ENCODE results near the gene NCAPG2. TPM values are rescaled to one million over a fixed set of nuclear protein-coding genes. Genes with fewer than 3 reads are reported as not detected.

NCAPG2 gene
- total and polyA plus RNA-seq, 2 of the 13 experiments (the other 11 are each of a cell fraction or from before 2014, with no cell fraction given): 15.1 to 30.7 TPM

DNA sequence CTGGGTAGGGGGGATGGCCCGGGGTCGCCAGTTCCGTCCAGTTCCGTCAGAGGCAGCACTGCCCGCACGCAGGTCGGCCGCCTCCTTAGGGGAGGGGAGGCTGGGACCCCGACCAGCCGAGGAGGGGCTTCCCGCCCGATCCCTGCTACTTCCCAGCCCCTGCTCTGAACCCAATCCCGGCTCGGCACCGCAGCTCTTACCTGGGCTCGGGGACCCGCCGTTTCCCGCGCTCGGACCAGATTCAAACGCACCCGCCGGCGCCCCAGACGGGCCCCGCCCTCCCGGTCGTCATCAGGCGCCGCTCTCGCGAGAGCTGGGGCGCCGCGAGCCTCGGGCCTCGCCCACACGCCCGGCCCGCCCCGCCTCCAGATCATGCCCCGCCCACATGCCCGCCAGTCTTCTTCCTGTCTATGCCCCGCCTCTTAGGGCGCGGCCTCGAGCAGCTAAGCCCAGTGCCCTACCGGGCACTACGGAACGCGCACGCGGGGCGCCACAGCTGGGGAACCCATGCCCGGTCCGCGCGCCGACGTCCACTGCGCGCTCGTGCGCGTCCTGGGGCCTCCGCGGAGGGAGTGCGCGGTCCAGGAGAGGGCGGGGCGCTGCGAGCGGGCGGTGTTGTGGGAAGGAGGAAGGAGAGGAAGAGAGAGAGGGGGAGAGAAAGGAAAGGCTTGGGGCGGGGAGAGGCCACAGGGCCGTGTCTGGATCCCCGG is at the start of gene NCAPG2 (continued):
- TF ChIP-seq RFXANK (CRISPR knock-in tag; IDR thresholded peaks at IDR 0.05): no peak
- TF ChIP-seq HDAC2 (CRISPR knock-in tag; IDR thresholded peaks at IDR 0.05): 0 out of 2 replicates have a peak, but pooled peaks have one; percentile 32
- no peak for TF ChIP-seq PCBP2 (optimal IDR thresholded peaks at IDR 0.05; ENCODE audit: low read depth, low read length, poor library complexity, severe bottlenecking)
- no peak for TF ChIP-seq ZNF282 (IDR thresholded peaks at IDR 0.05; ENCODE audit: partially characterized antibody)
- TF ChIP-seq, protein P1, sequence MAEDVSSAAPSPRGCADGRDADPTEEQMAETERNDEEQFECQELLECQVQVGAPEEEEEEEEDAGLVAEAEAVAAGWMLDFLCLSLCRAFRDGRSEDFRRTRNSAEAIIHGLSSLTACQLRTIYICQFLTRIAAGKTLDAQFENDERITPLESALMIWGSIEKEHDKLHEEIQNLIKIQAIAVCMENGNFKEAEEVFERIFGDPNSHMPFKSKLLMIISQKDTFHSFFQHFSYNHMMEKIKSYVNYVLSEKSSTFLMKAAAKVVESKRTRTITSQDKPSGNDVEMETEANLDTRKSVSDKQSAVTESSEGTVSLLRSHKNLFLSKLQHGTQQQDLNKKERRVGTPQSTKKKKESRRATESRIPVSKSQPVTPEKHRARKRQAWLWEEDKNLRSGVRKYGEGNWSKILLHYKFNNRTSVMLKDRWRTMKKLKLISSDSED (CRISPR knock-in tag; IDR thresholded peaks at IDR 0.05): no peak
- no peak for TF ChIP-seq ZNF20 (CRISPR knock-in tag; IDR thresholded peaks at IDR 0.05)
- TF ChIP-seq U2AF1 (optimal IDR thresholded peaks at IDR 0.05; ENCODE audit: low read depth, low read length): no peak
- 0 out of 2 replicates have a peak, but pooled peaks have one; percentile 11 for TF ChIP-seq ZNF768 (CRISPR knock-in tag; IDR thresholded peaks at IDR 0.05)
- TF ChIP-seq ATM (IDR thresholded peaks at IDR 0.05; ENCODE audit: borderline replicate concordance): no peak
- peak; percentile 87 for TF ChIP-seq ZFY (CRISPR knock-in tag; IDR thresholded peaks at IDR 0.05)
- TF ChIP-seq ZNF337 (CRISPR knock-in tag; IDR thresholded peaks at IDR 0.05; ENCODE audit: borderline replicate concordance, low read depth): 0 out of 2 replicates have a peak, but pooled peaks have one; percentile 18
- TF ChIP-seq, protein P2, sequence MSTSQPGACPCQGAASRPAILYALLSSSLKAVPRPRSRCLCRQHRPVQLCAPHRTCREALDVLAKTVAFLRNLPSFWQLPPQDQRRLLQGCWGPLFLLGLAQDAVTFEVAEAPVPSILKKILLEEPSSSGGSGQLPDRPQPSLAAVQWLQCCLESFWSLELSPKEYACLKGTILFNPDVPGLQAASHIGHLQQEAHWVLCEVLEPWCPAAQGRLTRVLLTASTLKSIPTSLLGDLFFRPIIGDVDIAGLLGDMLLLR (CRISPR knock-in tag; IDR thresholded peaks at IDR 0.05): peak; percentile 74; the same call in 1 of the 2 replicates
- TF ChIP-seq ZNF816 (CRISPR knock-in tag; IDR thresholded peaks at IDR 0.05; ENCODE audit: borderline replicate concordance): 0 out of 2 replicates have a peak, but pooled peaks have one; percentile 82
- TF ChIP-seq, protein P3, sequence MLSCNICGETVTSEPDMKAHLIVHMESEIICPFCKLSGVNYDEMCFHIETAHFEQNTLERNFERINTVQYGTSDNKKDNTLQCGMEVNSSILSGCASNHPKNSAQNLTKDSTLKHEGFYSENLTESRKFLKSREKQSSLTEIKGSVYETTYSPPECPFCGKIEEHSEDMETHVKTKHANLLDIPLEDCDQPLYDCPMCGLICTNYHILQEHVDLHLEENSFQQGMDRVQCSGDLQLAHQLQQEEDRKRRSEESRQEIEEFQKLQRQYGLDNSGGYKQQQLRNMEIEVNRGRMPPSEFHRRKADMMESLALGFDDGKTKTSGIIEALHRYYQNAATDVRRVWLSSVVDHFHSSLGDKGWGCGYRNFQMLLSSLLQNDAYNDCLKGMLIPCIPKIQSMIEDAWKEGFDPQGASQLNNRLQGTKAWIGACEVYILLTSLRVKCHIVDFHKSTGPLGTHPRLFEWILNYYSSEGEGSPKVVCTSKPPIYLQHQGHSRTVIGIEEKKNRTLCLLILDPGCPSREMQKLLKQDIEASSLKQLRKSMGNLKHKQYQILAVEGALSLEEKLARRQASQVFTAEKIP (CRISPR knock-in tag; IDR thresholded peaks at IDR 0.05; ENCODE audit: borderline replicate concordance): no peak
- TF ChIP-seq, protein P4, sequence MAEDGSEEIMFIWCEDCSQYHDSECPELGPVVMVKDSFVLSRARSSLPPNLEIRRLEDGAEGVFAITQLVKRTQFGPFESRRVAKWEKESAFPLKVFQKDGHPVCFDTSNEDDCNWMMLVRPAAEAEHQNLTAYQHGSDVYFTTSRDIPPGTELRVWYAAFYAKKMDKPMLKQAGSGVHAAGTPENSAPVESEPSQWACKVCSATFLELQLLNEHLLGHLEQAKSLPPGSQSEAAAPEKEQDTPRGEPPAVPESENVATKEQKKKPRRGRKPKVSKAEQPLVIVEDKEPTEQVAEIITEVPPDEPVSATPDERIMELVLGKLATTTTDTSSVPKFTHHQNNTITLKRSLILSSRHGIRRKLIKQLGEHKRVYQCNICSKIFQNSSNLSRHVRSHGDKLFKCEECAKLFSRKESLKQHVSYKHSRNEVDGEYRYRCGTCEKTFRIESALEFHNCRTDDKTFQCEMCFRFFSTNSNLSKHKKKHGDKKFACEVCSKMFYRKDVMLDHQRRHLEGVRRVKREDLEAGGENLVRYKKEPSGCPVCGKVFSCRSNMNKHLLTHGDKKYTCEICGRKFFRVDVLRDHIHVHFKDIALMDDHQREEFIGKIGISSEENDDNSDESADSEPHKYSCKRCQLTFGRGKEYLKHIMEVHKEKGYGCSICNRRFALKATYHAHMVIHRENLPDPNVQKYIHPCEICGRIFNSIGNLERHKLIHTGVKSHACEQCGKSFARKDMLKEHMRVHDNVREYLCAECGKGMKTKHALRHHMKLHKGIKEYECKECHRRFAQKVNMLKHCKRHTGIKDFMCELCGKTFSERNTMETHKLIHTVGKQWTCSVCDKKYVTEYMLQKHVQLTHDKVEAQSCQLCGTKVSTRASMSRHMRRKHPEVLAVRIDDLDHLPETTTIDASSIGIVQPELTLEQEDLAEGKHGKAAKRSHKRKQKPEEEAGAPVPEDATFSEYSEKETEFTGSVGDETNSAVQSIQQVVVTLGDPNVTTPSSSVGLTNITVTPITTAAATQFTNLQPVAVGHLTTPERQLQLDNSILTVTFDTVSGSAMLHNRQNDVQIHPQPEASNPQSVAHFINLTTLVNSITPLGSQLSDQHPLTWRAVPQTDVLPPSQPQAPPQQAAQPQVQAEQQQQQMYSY (CRISPR knock-in tag; IDR thresholded peaks at IDR 0.05): peak; percentile 64; the same call in 1 of the 2 replicates
- TF ChIP-seq ZNF589 (CRISPR knock-in tag; conservative IDR thresholded peaks at IDR 0.05): peak; percentile 95
- TF ChIP-seq POLR2AphosphoS2 (IDR thresholded peaks at IDR 0.05; ENCODE audit: low read depth, low read length): no peak
- TF ChIP-seq PHF5A (CRISPR knock-in tag; IDR thresholded peaks at IDR 0.05; ENCODE audit: low read depth, unreplicated experiment): no peak
- TF ChIP-seq MYC (CRISPR knock-in tag; IDR thresholded peaks at IDR 0.05; ENCODE audit: borderline replicate concordance): peak; percentile 93
- peak; percentile 53; the same call in 1 of the 2 replicates for TF ChIP-seq KAT7 (CRISPR knock-in tag; IDR thresholded peaks at IDR 0.05; ENCODE audit: borderline replicate concordance)
- TF ChIP-seq ZNF720 (CRISPR knock-in tag; IDR thresholded peaks at IDR 0.05): no peak
- TF ChIP-seq PTBP1 (IDR thresholded peaks at IDR 0.05; ENCODE audit: low read depth, low read length, poor library complexity, severe bottlenecking): peak; percentile 61
- TF ChIP-seq CHCHD3 (CRISPR knock-in tag; IDR thresholded peaks at IDR 0.05): 0 out of 2 replicates have a peak, but pooled peaks have one; percentile 8

Measured in HepG2 (cell line).